ENCODE data around the gene GPR63.

DNA sequence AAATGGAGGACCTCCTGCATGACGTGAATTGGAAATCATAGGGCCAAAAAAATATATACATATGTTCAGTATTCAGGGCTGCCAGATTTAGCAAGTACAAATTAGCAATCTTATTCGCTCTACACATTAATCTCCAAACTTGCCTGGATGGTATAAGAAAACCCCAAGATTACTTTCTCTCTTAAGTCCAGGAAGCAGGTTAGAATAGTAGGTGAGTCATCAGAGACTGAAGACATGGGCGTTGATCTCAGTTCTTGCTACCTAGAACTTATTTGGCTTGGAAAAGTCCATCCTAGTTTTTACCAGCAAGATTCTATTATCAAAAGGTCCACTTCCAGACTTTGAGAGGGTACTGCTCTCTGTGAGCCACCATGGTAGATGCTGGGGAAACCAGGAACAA lies 47.4 kb downstream of the GPR63 start:
- no peak for TF ChIP-seq CTCF (IDR thresholded peaks at IDR 0.05)
- TF ChIP-seq POLR2A (IDR thresholded peaks at IDR 0.05): no peak

All from esophagus squamous epithelium (tissue), 4 donors.